SH-SY5Y (cell line): Measurements from ENCODE around the gene STK32A.

Source experiments
- GATA2 ChIP-seq: IDR thresholded peaks from 2 replicates; pipeline ENCODE4 v1.6.1; 2011; ENCODE audit warnings: mild to moderate bottlenecking, low read depth, low read length
- GATA3 ChIP-seq: IDR thresholded peaks from 2 replicates; pipeline ENCODE4 v1.6.1; 2011; ENCODE audit warnings: low read depth, mild to moderate bottlenecking, low read length, moderate library complexity

GRCh38 chr5:147408980-147409379 lies 174.2 kb downstream of the STK32A start:
- TF ChIP-seq GATA3 (no peak), GATA2 (no peak)
